GM18909 (cell line): ENCODE measurements around the gene TSHZ2.

ENCODE experiments used
- ATAC-seq: cut with Tn5 transposase; IDR thresholded peaks from one replicate; pipeline ENCODE4 v1.9.1; 2021; ENCODE audit warnings: mild to moderate bottlenecking; ENCODE audit not compliant: unreplicated experiment, poor library complexity

The TSHZ2 gene, protein sequence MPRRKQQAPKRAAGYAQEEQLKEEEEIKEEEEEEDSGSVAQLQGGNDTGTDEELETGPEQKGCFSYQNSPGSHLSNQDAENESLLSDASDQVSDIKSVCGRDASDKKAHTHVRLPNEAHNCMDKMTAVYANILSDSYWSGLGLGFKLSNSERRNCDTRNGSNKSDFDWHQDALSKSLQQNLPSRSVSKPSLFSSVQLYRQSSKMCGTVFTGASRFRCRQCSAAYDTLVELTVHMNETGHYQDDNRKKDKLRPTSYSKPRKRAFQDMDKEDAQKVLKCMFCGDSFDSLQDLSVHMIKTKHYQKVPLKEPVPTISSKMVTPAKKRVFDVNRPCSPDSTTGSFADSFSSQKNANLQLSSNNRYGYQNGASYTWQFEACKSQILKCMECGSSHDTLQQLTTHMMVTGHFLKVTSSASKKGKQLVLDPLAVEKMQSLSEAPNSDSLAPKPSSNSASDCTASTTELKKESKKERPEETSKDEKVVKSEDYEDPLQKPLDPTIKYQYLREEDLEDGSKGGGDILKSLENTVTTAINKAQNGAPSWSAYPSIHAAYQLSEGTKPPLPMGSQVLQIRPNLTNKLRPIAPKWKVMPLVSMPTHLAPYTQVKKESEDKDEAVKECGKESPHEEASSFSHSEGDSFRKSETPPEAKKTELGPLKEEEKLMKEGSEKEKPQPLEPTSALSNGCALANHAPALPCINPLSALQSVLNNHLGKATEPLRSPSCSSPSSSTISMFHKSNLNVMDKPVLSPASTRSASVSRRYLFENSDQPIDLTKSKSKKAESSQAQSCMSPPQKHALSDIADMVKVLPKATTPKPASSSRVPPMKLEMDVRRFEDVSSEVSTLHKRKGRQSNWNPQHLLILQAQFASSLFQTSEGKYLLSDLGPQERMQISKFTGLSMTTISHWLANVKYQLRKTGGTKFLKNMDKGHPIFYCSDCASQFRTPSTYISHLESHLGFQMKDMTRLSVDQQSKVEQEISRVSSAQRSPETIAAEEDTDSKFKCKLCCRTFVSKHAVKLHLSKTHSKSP (N-terminal part only)

DNA sequence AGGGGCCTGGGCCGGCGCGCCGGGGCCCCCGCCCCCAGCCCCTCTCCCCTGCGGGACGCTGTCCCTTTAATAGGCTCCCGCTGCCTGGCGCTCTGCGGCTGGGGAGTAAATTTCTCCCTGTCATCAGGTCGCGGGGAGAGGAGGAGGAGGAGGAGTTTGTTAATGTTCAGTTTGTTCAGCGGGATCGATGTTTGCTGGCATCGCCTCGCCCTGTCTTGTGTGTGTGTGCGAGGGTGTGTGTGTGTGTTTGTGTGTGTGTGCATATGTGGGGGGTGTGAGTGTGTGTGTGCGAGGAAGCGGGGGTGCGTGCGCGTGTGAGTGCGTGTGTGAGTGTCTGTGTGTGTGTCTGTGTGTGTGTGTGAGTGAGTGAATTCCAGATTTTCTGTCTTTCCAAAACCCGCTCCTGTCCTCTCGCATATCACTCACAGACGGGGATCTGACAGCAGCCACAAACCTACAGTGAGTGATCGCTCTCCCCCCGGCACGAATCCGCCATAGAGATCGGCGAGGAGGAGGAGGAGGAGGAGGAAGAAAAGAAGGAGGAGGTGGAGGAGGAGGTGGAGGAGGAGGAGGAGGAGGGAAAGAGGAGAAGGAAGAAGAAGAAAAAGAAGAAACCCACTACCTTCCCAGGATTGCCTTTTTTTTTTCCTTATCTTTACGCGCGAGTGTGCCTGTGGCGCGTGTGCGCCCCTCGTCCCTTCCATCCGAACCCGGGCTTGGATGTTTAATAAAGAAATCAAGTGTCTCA lies at the start of gene TSHZ2:
Gene TSHZ2 (plus strand): TSS at position 169 of the 748 bp plus-strand sequence. CDS start 936 bp downstream, outside the sequence.
- no peak for ATAC-seq

DNA sequence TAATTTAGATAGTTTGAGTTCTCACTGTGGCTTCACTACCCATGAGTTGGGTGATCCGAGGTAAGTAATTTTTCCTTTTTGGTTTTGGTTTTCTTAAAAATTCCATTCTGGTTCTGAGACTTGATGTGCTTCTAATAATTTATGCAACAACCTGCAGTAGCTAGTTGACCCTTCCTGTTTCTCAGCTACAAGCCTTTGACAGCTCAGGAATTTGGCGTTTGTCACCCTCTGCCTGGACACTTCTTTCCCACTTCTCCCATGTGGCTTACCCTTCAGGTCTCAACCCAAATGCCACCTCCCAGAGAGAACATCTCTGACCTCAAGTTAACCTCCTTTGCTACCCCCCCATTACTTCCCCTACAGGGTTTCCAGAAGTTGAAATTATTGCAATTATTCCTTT lies 49.7 kb upstream of the TSHZ2 start:
- ATAC-seq = no peak

DNA sequence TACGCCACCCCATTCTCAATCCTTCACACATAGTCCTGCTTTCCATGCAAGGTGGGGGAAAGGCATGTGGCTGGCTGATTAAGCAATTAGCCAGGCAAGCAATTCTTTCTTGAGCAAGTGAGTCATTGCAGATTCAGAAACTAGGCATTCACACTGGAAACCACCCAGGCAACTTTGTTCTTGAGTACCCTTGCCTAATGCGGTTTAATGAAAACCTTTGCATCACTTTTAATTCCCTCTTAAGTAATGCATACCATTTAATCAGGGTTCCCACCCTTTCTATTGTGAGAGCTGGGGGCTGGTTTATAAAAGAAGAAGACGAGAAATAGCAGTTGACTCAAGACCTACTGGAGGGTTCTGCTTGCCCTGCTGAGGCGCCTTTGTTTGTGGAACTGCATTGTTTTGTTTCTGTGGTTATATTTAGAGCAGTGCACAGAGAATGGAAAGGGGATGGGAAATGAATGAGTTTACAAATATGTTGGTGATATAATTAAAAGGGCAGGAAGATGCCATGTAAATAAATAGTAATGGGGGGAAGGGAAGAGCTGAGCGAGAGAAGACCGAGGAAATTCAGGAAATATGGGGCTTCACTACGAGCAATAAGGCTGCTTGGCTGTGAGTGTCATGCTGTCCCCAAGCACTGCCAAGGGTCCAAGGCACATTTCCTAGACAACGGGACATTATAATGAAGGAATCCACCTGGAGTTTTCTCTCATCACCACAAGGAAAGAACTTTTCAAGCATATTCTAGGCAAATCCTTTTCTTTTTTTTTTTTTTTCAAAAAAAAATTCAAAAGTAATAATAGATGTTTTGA lies 48.8 kb upstream of the TSHZ2 start:
- ATAC-seq = no peak

DNA sequence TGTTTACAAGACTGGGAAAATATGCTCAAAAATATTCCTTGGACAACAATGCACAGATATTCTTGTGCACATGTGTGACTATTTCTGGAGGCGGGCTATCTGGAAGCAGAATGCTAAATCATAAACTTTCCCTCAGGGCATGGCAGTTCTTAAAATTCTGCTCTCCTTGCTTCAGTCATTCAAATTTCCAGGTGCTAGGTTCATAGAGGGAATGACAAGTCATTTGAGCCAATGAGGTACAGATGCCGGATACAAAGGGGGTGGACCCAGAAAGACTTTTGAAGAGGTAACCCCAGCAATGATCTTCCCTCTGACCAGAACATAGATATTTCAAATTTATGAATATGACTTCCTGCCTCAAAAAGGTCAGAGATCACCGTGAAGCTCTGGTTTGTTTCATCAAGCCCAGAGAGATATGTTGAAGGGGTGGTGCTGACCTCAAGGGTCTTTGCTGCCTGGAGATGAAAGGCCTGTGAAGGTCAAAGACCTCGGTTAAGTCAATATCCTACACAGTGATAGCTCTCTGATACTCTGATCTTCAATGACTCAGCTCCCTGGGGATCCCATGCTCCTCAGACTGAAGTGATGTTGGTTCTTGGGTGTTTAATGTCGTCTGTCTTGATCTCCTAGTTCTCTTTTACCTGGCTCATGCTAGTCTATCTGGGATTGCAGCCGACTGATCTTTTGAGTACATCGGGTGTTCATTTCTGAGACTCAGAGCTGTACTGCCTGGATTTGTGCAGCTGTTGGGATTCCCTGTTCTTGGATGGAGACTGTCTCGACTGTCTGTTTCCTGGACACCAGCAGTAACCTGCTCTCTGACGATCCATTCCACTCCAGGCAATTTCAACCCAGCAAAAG lies 47.5 kb upstream of the TSHZ2 start:
- no peak for ATAC-seq

DNA sequence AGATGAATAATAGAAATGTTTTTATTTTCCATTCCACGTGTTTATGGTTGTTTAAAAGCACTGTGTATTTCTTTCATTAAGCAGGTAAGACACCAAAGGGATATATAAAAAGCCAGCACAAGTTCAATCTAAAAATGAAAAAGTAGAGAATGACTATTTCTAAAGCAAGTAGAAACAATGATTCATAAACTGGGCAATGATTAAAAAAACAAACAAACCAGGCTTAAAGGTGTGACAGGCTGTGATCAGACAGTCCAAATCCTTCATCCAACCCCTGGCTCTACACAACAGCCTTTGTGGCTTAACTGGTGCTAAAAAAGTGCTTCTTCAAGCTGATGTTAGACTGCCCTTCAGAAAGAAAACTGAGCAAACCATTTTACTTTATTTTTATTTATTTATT lies 45.7 kb upstream of the TSHZ2 start:
- ATAC-seq = no peak

DNA sequence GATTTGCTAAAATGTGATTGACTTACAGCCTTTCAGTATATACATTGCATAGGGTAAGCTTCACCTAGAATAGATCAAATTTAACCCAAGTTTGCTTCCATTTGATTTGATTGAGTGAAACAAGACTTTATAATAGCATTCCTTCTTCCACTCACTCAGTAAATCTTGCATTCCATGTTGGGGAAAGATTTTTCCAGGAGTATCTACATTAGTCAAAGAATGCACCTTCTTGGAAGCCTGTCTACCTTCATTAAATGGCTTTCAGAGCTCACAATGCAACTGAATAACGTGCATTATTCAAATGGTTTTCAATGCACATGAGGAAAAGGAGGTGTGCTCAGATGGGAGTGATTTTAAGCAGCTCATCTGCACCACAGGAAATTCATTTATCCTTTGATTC lies 38.3 kb upstream of the TSHZ2 start:
- no peak for ATAC-seq

DNA sequence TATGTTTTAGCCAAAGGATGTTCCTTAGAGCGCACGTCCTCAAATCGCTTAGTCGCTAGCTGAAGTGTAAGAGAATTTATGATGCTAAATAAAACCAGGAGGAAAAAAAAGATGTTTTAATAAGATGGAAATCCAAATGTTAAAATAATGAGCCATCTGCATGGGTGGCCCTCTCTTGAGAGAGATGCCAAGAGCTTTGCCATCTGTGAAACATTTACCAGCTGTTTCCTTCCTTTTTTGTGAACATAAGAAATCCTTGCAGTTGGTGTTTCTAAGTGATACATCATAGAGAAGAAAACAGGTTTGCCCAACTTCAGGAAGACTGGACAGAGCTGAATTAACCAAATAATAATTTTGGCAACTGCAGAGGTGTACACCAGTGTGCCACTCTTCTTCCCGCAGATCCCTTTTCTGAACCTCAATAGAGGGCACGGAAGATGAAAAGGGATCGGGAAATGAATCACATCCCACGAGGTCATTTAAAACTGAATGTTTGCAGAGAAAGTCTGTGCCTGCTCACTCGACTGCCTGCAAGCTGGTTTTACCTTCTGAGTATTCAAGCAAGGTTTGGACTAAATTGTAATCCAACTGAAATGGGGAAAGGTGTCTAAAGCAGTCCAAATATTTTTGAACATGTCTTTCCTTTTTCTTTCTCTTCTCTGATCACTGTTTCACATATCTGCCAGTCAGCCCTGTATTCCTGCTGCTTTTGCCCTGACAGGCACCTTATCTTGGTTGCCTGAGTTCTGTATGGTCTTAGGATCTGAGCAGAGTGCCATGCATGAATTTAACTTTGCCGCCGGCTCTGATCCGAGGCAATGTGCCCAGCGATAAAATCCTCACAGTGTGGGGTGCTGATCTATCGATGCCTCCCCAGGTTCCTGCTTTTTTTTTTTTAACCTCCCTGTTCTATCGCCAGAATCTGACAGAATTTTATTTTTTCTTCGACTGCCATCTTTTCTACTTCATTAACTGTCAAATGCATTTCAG lies 35.5 kb upstream of the TSHZ2 start:
- ATAC-seq = no peak

DNA sequence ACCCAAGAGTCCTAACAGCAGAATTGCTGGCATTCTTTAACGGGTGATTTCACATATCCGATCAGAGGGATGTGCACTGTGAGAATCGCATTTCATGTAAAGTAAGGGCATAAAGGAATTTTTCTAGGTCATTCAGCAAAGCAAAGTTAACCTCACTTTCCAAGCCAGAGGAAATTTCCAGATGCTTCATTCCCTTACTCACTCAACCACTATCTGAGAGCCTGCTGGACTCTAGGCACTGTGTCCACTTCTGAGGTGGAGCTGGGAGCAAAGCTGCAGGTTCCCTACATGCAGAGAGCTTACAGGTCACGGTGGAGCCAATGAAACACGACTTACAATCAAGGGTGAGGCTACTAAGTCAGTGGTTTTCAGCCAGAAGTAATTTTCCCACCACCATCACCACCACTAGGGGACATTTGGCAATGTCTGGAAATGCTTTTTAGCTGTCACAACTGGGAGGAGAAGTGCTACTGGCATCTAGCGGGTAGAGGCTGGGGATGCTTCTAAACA lies 34.5 kb upstream of the TSHZ2 start:
- no peak for ATAC-seq

DNA sequence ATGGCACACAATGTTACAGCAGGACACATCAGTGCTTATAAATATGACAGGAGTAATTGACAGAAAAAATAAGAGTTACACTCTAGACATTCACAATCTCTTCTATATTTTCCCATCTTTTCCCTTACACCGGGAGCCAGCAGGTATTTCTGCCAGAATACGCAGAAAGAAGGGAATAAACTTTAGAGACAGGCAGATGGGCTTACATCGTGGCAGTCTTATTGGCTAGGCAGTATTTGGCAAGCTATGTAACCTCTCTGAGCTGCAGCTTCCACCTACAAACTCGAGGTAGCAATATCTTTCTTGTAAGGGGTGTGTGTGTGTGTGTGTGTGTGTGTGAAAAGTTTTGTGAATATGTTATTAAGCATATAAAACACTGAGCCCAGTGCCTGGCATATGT lies 33.0 kb upstream of the TSHZ2 start:
- ATAC-seq = no peak

DNA sequence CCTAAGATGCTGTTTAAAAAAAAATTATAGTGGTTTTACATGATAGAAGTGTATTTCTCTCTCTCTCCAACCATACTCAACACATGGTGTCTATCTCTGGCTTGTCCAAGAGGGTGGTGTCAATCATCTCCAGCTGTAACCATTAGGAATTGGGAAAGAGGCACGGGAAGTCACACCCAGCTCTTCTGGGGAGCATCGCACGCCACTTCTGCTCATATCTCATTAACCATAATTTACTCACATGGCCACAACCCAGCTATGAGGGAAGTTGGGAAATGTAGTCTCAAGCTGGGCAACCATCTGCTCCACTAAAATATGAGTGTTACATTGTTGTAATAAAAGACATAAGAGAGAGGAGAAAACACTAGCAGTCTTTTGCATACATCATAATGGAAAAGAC lies 30.4 kb upstream of the TSHZ2 start:
- no peak for ATAC-seq

DNA sequence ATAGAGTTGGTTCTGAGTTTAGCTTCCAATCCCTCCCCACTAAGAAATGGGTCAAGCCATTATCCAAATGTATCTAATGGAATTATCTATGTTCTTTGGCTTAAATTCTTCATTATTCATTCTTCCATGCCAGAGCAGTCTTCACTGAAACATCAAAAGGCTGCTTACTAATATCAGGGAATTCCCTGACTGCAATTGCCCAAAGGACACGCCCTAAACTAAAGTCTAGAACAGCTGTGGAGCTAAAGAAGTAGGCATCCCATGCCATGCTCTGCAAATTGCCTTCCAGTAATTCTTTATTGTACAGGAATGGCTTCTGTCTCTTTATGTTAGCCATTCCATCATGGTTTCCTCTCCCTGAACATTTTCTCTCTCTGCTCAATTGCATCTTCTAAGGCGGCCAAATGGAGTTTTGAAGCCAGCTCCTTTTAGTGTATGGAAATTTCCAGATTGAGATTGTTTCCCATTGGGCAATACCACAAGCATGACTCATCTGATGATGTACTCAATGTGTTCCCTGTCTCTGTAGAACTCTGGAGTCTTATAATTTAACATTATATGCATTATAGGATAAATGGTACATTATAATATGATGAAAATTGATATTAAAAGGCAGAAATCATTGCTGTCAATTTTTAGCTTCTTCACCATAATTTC lies 28.8 kb upstream of the TSHZ2 start:
- no peak for ATAC-seq

DNA sequence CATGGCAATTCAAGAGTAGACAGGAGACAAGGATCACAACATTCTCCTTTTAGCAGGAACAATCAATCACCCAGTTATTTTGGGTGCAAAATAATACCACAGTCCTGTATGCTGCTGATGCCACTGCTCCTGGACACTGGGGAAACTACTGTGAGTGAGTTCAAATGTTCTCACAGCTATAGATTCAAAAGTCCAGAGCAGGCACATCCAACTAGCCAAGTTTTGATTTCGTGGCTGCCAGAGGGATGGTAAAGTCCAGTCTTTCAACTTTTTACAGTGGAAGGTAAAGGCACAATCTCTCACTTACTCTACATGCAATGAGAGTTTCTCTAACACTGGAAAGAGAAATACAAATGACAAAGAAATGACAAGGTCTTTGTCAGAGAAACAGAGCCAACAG lies 26.9 kb upstream of the TSHZ2 start:
- no peak for ATAC-seq

DNA sequence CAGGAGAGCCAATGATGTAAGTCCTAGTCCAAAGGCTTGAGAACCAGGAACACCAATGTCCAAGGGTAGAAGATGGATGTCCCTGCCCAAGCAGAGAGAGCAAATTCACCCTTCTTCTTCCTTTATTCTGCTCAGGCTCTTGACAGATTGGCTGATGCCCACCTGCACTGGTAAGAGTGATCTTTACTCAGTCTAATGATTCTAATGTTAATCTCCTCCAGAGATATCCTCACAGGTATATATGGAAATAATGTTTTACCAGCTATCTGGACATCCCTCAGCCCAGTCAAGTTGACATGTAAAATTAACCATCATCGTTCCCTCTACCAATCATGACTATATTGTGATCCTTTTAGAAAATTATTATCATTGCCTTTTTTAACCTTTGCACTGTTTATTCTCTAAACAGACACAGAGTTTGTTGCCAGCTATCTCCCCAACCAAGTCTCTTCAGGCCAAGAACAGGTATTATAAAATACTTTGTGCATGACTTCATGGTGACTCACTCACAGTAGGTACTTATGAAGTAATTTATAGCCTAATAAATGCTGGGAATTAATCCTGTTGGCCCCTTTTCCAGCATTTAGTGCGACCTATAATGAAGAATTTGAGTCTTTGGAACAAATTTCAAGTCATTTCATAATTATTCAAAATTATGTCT lies 26.2 kb upstream of the TSHZ2 start:
- no peak for ATAC-seq

DNA sequence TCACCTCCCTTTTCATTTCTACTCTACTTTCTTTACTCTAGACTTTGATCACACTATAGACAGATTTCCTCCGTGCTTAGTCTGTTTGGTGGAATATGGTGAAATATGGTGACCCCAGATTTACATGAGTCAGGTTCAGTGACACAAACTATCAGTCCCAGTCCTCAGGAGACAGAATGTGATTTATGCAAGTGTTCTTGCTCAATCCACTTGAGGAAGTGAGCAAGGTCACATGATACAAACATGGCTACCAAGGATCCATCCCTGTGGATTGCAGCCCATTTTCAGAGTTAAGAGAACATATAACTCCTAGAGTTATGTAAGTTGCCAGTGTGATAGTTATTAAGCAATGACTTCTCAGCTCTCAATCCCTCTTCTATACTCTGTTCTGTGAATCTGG lies 23.7 kb upstream of the TSHZ2 start:
- no peak for ATAC-seq

DNA sequence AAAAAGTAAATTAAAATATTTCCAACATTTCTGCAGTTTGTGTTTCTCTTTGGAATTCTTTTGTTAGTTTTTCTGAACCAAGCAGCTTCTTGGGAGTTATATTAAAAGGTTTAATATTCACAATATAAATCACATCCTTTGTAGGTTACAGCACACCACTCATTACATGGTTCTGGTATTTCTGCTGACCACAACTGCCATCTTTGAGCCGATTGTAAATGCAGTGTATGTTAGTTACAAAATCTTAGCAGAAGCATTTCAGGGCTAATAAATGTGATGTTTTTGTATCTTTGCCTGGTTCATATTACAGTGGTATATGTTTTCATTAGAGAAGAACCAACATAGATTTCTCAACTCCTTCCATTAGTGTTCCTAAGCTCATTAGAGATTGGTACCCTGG lies 19.1 kb upstream of the TSHZ2 start:
- ATAC-seq = no peak

DNA sequence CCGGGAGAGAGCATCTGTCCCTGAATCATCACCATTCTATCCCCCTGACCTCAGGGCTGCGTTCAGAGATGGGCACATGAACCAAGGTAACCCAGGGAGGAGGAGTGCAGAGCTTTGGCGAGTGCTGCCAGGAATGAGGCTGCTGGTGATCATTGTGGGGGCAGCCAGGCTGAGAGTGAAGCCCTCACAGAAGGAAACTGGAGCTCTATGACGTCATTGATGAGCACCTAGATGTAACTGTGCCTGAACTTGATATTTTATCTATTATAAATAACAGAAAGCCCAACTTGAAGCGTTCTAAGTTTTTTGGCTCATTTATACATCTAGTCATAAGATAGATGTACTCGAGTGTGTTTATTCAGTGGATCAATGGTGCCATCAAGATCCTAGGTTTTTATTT lies 17.3 kb upstream of the TSHZ2 start:
- no peak for ATAC-seq
